Muscle of arm (tissue), 12 donors: ENCODE measurements around the gene PPM1J. TPM values are rescaled to one million over a fixed set of nuclear protein-coding genes. Genes with fewer than 3 reads are reported as not detected.

ENCODE experiments used
- DNase-seq: peaks from one replicate; pipeline ENCODE4 v3.0.0-alpha.2; 2013
- polyA plus RNA-seq, 12 donors: library from polyadenylated mRNA; unstranded; fragments of 120-200 nt; gene quantifications; one replicate each; pipeline ENCODE4 v1.2.1, GENCODE V29; 2013; ENCODE audit not compliant: insufficient read length in 12 of 12

The PPM1J gene
- polyA plus RNA-seq, 12 donors, result 1.4 to 3.7 (median 2.7) TPM; not detected in 2

DNA sequence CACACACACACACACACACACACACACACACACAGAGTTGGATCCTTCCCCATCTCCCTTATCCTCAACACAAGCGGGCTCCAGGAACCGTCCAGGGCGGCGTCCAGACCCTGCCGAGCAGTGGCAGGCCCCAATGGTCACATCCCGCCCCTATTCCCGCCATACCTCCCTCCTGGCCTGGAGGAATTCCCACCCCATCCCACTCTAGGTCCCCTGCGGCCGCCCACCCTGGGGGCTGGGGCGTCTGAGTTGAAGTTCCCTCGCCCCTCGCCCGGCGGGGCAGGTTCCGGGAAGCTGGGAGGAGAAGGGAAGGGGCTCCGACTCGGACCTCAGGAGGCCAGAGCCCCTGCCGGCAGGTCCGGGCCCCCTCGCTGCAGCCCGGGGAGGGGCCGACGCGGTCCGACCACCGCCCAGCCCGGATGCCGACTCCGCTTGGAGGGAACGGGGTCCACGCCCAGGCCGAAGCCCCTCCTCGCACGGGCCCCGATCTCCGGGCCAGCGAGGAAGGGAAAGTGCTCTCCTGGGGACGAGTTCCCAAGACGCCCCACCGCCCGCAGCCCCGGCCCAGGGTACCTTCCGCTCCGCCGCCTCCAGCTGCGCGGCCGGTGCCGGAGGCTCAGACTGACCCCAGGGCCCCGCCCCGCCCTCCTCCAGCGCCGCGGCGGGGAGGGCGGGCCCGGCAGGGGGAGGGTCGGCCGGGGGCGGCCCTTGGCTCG lies 8.5 kb downstream of the PPM1J start, which contains the start of gene RHOC:
Gene RHOC, minus strand, starts transcription at position 623 of the 716 bp plus-strand sequence. CDS start 3,328 bp downstream, outside the sequence.
- DNase-seq, result no peak

DNA sequence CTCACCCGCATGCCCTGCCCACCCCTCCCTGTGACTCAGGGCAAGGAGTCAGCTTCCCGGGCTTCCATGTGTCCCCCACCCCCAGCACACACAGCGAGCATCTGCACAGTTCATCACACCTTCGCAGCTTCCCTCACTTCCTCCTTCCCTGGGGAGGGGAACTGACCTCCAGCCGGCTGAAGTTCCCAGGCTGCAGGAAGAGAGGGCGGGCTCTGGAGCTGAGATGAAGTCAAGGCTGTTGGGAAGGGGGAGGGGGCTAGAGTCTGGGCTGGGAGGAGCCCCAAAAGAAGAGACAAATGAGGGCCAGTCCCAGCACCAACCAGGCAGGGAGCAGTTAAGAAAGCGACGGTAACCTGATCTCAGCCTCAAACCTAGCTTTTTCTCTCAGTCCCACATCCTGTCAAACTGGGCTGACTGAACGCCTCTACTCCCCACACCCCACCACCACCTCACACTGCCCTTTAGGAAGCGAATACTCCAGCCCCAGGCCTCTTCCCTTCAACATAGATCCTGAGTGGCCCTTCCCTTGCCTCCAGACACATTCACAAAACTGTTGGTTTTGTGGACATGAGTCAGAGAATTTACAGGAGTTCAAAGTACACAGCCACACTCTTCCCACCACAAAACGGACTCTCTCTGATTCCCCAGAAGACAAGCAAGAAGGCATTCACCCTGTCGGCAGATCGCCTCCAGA lies 10.1 kb downstream of the PPM1J start:
- DNase-seq, result peak; percentile 94

DNA sequence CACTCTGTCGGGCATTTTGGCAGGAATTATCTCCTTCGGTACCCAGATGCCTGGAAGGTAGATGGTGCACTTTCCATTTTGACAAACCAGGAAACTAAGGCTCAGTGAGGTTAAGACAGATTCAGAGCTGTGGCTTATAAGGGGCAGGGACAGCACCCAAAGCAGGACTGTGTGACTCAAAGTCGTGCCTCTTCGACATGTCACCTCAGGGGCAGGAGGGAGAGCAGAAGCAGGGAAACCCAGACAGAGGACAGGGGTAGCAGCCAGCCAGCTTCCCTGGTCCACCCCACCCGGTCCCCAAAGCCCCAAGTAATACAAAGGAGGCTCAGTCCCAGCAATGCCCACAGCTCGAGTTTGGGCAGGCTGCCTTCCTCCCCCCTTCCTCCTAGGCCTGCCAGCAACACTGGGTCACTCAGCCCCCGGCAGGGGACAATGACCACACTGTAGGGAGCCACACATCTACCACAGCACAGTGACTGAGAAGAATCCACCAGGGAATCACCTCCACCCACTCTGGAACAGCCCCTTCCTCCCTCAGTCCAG lies 10.7 kb downstream of the PPM1J start:
- no peak for DNase-seq

DNA sequence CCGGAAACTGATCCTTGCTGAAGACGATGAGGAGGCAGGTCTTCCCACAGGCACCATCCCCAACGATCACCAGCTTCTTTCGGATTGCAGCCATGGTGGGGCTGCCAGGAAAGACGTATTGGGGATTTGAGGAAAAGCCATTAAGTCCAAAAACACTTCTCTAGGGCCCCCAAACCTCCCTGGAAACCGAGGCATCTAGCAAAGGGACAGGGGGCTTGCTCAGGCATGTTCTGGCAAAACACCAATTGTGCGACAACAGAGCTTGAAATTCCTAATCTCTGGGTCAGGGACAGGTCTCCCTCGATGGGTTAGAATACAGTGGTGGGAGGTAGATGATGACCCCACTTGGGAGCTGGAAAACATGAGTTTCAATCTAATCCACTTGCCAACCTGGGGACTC lies 11.4 kb downstream of the PPM1J start:
- no peak for DNase-seq

DNA sequence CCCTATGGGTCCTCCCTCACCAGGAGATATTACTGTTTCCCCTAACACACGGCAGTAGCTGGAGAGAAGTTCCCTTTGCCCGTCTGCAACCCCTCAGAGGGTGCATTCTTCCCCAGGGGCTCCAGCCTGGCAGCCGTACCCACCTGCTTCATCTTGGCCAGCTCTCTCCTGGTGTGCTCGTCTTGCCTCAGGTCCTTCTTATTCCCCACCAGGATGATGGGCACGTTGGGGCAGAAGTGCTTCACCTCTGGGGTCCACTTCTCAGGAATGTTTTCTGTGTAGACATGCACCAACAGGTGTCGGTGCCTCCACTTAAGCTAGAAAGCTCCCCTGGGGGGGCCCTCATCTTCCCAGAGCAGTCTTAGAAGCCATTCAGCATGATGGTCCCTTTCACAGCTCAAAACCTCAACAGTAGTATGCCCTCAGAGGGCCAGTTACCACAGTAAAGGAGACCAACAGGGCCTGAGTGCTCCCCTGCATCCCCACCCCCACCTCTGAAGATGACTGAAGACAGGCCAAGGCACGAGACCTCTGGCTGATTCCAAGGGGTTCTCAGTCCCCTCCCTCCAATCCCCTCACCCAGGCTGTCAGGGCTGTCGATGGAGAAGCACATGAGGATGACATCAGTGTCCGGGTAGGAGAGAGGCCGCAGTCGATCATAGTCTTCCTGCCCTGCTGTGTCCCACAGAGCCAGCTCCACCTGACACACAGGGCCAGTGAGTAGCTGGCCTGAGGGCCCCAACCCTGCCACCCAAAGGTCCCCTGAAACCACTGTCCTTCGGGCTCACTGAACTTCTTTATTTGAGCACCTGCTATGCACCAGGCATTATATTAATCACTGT lies 12.5 kb downstream of the PPM1J start:
- DNase-seq, result no peak

DNA sequence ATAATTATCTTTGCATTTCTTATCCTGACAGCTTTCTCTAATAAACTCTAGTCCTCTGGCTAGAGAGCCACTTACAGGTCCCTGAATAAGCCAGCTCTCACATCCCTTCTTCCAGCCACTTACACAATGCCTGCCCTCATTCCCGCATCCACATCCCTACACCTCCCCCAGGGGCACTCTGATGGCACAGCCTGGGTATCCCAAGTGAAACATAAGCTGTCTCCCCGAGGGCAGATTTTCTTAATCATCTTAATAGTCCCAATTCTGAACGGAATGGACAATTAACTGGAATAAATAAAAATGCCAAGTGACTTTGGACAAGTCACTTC lies 13.1 kb downstream of the PPM1J start:
- no peak for DNase-seq

DNA sequence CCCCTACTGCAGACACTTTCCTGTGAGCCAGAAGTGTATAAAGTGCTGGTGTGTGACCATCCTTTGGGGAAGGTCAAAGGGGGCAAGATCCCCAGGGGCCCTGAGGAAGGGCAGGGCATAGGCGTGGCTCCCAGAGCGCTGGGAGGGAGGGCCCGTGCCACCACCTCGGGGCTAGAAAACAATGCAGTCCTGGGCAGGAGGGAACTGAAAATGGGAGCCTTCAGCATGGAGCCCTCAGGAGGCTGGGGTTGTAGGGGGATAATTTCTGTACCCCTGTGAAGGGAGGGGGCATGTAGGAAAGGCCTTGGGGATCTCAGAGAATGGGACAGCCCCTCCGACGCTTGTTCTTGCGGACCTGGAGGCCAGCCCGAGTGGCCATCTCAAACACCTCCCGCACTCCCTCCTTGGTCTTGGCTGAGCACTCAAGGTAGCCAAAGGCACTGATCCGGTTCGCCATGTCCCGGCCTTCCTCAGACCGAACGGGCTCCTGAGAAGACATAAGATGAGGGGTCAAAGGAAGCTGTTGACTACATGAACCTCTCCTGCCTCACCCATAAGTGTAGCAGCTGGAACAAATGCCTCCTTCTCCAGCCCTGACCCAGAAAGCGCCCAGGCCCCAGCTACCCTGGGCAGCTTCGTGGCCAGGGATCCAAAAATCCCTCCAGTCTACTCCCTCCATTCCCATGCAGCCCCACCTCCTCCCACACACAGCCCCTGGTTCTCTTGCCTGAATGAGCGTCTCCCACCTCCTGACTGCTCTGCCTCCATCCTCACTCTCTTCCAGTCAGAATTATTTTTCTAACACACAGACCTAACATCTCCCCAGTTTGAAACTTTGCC lies 13.7 kb downstream of the PPM1J start:
- no peak for DNase-seq

DNA sequence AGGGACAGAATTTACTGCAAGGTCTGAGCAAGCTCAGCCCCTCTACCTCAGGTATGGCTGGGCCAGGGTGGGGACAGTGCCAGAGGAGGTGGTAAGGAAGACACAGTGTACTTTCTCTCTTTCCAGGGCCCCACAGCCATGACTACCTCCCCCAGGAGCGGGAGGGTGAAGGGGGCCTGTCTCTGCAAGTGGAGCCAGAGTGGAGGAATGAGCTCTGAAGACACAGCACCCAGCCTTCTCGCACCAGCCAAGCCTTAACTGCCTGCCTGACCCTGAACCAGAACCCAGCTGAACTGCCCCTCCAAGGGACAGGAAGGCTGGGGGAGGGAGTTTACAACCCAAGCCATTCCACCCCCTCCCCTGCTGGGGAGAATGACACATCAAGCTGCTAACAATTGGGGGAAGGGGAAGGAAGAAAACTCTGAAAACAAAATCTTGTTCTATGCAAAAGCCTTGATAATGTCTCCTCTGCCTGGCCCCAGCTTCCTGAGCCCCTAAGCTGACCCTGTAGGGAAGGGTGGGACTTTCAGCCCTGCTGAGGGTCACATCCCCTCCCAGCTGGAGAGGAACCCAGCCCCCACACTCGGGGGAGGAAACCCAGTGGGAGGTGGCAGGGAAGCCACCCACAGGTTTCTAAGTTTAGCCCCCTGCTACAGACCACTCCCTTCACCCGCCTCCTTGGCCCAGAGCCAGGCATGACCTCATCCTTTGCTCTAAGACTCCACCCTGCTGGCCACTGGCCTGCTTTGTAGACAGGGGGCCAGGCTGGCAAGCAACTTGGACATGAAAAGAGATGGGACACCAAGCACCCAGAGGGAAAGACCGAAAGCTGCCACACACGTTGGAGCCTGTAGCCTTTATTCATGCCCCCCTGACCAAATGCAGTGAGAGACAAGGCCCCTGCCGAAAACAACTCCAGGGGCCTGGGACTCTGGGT lies 14.6 kb downstream of the PPM1J start:
- peak; percentile 96 for DNase-seq

DNA sequence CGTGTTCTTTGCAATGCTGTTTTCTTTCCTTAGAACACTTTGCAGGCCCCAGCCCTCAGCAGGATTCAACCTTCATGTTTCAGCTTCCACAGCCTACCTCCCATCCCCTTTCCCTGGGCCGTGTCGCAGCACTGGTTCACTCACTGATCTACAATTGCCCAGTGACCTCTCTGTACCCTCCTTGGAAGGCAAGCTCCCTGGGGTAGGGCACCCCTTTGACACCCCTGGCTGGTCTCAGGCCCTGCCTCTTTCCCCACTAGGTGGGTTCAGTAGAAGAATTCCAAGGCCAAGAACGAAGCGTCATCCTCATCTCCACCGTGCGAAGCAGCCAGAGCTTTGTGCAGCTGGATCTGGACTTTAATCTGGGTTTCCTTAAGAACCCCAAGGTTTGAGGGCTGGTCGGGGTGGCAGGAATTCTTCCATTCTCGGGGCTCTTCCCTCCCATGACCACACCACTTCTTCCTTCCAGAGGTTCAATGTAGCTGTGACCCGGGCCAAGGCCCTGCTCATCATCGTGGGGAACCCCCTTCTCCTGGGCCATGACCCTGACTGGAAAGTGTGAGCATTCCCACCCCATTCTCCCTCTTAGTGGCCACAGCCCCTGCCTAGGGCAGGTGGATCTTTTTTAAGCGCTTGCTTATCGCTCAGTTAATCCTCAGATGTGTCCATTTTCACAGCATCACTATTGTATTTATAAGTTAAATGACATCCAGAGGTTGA lies 15.5 kb downstream of the PPM1J start:
- no peak for DNase-seq

DNA sequence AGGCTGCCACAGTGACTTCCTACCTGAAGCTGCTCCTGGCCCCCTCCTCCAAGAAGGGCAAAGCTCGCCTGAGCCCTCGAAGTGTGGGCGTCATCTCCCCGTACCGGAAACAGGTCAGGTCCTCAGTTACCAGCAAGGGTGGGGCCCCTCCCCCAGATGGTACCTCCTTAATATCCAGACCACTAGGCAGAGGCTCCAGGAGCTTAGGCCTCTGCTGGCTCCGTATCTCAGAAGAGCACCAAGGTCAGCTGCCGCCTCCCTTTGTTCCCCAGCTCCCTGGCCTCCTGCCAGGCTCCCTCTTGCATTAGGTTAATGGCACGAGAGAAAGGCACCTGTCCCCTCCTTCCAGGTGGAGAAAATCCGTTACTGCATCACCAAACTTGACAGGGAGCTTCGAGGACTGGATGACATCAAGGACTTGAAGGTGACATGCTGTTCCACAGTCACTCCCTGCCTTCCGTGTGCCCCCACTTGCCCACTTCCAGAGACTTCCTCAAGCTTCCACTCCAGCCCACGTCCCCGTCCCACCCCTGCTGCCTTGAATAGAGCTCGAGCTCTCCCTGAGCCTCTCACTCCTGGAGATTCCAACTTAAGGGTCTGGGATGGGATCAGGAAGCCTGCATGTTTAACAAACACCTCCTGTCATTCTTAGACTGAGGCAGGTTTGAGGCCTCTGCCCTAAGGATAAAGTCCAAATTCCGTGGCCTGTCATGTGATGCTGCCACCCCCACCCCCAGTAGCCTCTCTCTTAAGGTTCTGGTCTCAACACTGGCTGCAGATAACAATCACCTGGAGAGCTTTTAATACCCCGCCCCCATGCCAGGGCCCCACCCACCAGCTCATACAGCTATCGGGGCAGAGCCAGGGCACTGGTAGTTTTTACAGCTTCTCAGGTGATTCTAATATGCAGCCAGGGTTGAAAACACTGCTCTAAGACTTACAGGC lies 16.5 kb downstream of the PPM1J start:
- no peak for DNase-seq

DNA sequence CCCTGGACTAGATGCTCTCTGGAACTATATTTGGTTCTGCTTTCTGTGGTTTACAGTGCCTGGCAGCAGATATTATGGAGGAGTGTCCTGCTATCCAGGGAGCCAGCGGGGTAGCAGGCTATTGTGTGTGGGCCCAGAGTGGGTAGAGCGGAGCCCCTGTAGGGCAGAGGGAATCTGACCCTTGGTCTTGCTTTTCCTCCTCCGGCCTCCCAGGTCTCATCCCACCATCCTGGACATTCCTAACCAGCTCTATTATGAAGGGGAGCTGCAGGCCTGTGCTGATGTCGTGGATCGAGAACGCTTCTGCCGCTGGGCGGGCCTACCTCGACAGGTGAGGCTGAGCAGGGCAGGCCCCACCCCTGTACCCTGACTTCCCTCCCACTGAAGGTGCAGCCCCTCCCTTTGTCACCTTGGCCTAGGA lies 17.3 kb downstream of the PPM1J start:
- no peak for DNase-seq

DNA sequence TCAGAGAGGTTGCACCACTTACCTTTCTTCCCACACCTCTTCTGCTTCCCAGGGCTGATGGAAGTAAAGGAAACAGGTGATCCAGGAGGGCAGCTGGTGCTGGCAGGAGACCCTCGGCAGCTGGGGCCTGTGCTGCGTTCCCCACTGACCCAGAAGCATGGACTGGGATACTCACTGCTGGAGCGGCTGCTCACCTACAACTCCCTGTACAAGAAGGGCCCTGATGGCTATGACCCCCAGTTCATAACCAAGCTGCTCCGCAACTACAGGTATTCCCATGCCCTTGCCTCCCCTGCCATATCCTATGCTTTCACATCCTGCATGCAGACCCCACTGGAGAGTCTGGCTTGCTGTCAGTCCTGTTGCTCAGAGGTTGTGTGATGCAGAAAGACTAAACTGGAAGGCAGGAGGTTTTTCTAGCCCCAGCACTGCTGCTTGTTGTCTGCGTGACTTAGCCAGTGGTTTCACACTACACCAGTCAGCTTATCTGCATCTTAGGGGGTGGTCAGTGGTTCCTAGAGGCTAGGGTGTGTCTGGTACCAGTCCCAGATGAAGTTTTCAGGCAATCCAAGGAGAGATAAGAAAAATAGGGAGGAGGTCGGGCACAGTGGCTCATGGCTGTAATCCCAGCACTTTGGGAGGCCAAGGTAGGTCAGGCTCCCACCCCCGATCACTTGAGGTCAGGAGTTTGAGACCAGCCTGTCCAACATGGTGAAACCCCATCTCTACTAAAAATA lies 18.4 kb downstream of the PPM1J start:
- DNase-seq, result no peak

DNA sequence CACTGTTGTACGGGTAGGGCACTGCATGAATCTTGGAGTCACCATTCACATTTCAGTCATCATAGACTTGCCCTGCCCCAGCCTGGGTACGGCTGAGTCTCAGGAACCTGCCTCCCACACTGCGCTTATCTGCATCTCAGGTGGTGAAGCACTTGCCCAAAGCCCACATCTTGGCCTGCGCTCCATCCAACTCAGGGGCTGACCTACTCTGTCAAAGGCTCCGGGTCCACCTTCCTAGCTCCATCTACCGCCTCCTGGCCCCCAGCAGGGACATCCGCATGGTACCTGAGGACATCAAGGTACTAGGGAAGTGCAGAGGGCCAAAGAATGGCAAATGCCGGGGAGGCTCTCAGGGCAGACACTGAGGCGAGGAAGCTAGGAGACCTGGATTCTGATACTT lies 19.9 kb downstream of the PPM1J start:
- no peak for DNase-seq

DNA sequence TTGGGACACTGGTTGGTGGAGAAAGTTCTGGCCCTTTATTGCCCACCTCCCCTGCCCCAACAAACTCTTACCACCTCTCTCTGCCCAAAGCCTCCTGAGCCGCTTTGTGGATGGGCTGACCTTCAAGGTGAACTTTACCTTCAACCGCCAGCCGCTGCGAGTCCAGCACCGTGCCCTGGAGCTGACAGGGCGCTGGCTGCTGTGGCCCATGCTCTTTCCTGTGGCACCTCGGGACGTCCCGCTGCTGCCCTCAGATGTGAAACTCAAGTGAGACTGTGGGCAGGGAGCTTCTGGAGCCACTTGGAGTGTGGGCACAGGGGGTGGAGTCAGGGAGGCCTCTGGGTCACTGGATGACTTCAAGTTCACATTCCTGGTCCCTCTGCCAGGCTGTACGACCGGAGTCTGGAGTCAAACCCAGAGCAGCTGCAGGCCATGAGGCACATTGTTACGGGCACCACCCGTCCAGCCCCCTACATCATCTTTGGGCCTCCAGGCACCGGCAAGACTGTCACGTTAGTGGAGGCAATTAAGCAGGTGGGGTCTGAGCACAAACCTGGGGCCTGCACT lies 20.7 kb downstream of the PPM1J start:
- no peak for DNase-seq

DNA sequence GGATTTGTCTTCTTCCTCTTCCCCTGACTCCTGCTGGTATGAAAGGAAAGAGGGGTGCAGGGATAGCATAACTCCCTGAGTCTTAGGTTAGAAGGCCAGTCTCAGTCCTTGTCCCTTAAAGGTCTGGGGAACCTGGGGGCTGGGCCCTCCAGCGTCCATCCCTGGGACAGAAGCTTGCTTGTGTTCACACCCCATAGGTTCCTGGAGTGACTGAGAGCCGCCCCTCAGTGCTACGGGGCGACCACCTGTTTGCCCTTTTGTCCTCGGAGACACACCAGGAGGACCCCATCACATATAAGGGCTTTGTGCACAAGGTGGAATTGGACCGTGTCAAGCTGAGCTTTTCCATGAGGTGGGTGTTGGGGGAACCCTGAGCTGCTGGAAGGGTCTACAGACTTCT lies 21.3 kb downstream of the PPM1J start:
- no peak for DNase-seq

DNA sequence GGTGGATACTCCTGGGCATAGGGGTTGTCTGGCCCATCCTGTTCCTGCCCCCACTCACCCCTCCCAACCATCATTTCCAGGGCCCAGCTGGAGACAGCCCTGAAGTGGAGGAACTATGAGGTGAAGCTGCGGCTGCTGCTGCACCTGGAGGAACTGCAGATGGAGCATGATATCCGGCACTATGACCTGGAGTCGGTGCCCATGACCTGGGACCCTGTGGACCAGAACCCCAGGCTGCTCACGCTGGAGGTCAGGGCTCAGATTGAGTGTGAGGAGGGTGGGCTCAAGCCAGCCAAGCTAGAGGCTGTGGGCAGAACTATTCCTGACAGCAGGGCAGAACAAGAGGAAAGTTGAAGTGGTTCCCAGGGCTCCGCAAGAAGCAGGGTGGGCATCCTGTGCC lies 22.5 kb downstream of the PPM1J start:
- DNase-seq, result no peak

DNA sequence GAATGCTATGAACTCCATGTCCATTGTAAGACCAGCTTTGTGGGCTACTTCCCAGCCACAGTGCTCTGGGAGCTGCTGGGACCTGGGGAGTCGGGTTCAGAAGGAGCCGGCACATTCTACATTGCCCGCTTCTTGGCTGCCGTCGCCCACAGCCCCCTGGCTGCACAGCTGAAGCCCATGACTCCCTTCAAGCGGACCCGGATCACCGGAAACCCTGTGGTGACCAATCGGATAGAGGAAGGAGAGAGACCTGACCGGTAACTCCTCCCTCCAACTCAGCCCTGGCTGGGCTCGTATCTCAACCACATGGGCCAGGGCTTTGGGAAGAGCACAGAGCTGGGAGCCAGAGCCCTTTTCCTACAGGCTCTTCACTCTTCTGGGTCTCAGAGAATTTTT lies 25.3 kb downstream of the PPM1J start:
- no peak for DNase-seq
